HG03045 (cell line): ENCODE results near the gene KLK4.
A peak's percentile ranks its signal among the peaks of the same experiment; 100 is the strongest.

Experiments used
- ATAC-seq: cut with Tn5 transposase; IDR thresholded peaks from one replicate; pipeline ENCODE4 v1.9.1; 2021; ENCODE audit warnings: mild to moderate bottlenecking, moderate library complexity; ENCODE audit not compliant: unreplicated experiment

The KLK4 gene

GRCh38 chr19:50911206-50912101, at the start of gene KLK4:
Gene KLK4 (minus strand): TSS chr19:50911395. CDS start chr19:50910738, 657 bp downstream.
- ATAC-seq: no peak

- no peak for ATAC-seq
These were observed 48.7 kb upstream of the KLK4 start for GRCh38 chr19:50959731-50960500.

- ATAC-seq: no peak
These were observed 46.4 kb upstream of the KLK4 start for GRCh38 chr19:50957587-50957986.

- ATAC-seq: no peak
These were observed 41.7 kb upstream of the KLK4 start, which contains the start of gene KLK5 for GRCh38 chr19:50952910-50953309. Gene KLK5 (minus strand): TSS chr19:50953038. CDS start chr19:50952657, 381 bp downstream.

GRCh38 chr19:50949861-50950260, 38.7 kb upstream of the KLK4 start:
- ATAC-seq: no peak

GRCh38 chr19:50947123-50947522, 35.9 kb upstream of the KLK4 start:
- ATAC-seq: no peak

GRCh38 chr19:50944795-50945194, 33.6 kb upstream of the KLK4 start:
- ATAC-seq: no peak

GRCh38 chr19:50943074-50943828, 32.1 kb upstream of the KLK4 start:
- no peak for ATAC-seq

GRCh38 chr19:50939596-50939995, 28.4 kb upstream of the KLK4 start:
- ATAC-seq: no peak

- no peak for ATAC-seq
These were observed 22.4 kb upstream of the KLK4 start for GRCh38 chr19:50933640-50934039.

- no peak for ATAC-seq
These were observed 21.5 kb upstream of the KLK4 start for GRCh38 chr19:50932690-50933083.

GRCh38 chr19:50932018-50932689, 21.0 kb upstream of the KLK4 start:
- no peak for ATAC-seq

GRCh38 chr19:50931023-50931422, 19.8 kb upstream of the KLK4 start:
- no peak for ATAC-seq

GRCh38 chr19:50928831-50929230, 17.6 kb upstream of the KLK4 start:
- ATAC-seq: no peak

GRCh38 chr19:50926144-50926543, 14.9 kb upstream of the KLK4 start:
- no peak for ATAC-seq

- ATAC-seq: no peak
These were observed 14.5 kb upstream of the KLK4 start for GRCh38 chr19:50925734-50926133.

- ATAC-seq: no peak
These were observed 13.4 kb upstream of the KLK4 start for GRCh38 chr19:50924586-50924985.

- ATAC-seq: peak; percentile 62
These were observed 11.2 kb upstream of the KLK4 start for GRCh38 chr19:50922317-50922853.

GRCh38 chr19:50921426-50922316, 10.5 kb upstream of the KLK4 start:
- no peak for ATAC-seq
